GM18499 (cell line): Measurements from ENCODE around the gene CDH13.

ENCODE experiments used
- ATAC-seq: cut with Tn5 transposase; IDR thresholded peaks from one replicate; pipeline ENCODE4 v1.9.1; 2021; ENCODE audit warnings: moderate number of reproducible peaks; ENCODE audit not compliant: insufficient read depth, unreplicated experiment

Gene CDH13

DNA sequence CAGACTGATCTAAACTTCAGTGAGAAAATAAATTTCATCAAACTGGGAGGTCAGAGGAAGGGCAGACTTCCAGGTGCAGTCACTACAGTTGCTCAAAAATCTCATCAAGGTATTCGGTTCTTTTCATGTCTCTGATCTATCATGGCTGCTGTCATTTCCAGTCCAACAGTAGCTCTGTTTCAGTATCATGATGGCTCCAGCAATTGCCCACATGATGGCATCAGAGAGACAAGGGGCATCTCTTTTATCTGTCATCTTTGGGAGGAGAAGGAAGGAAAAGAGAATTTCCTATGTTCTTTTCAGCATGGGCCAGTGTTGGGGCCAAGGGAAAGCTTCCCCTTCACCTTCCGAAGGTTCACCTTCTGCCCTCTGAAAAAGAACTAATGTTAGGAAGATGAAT is 676.1 kb downstream of the CDH13 start:
- no peak for ATAC-seq

DNA sequence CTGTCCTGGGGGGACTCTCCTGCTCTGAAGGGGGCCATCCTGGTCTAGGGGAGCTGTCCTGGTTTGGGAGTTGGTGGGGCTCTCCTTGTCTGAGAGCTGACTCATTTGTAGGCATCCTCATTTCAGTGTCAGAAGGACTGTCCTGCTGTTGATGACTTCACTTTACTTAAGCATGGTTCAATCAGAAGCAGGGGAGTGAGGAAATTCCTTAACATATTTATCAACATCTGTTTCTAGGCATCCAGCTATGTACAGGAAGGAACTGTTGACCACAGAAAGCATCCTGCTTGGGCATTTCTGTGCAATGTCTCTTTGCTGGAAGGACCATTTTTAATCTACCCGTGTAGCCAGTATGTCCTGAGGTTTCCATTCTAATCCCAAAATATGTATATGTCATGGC is 678.3 kb downstream of the CDH13 start:
- ATAC-seq = no peak

- no peak for ATAC-seq
Measured at GRCh38 chr16:83306961-83307593, 680.3 kb downstream of the CDH13 start.

GRCh38 chr16:83307594-83307992 is 680.8 kb downstream of the CDH13 start:
- no peak for ATAC-seq

DNA sequence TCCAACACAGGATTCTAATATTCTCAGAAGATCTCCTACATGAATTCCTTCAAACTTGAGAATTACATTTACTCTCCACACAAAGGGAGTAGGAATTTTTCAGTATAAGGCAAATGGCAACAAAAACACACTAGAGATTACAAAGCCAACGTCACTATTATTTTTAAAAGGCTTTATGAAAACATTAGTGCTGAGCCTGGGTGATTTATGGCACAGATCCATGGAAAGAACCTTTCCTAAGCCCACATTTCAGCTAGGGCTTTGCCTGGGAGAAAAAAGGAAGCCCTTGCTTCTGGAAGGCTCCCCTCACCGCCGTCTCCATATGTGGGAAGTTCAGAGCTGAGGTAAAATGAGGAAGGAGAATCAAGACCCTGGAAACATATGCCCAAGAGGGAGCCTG is 681.6 kb downstream of the CDH13 start:
- ATAC-seq = no peak

GRCh38 chr16:83310816-83311215 is 684.0 kb downstream of the CDH13 start:
- no peak for ATAC-seq

- no peak for ATAC-seq
Measured at GRCh38 chr16:83312015-83312717, 685.4 kb downstream of the CDH13 start.

- no peak for ATAC-seq
Measured at GRCh38 chr16:83312718-83313245, 686.0 kb downstream of the CDH13 start.

DNA sequence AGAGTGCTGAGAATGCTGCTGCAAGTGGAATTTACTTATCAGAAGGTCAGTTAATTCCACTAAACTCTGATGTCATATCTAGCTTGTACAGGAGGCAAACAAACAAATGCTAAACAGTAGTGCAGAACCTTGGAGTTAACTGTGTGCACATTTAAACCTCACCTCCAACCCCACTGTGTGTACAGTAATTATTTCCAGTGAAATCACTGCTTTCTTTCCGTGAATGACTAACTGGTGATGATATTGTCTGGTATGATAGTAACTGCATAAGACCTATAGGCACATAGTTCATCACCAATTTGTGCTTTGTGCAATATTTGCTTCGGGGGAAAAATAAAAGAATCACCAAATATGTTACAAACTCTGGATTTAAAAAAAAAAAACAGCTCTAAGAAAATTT is 688.5 kb downstream of the CDH13 start:
- ATAC-seq = no peak

- no peak for ATAC-seq
Measured at GRCh38 chr16:83316458-83316857, 689.7 kb downstream of the CDH13 start.

DNA sequence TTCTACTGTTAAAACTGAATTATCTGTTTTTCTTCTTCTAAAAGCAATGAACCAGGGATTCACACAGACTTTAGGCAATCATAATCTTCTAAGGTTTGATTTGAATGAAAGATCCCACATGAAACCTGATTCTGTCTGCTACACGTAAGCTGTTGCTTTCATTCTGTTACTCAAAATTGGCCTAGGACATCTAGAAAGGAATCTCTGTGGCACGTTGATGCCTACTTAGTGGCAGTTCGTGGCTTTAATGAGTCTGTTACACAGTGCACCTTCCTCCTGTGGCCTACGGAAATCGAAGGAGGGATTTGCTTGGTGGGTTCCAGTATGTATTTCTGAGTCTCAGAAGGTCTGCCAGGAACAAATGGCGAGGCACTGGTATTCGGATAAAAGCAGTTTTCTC is 691.6 kb downstream of the CDH13 start:
- ATAC-seq = no peak

- ATAC-seq = no peak
Measured at GRCh38 chr16:83328936-83329335, 702.2 kb downstream of the CDH13 start.

- ATAC-seq = no peak
Measured at GRCh38 chr16:83329441-83329840, 702.7 kb downstream of the CDH13 start.

GRCh38 chr16:83330251-83330650 is 703.5 kb downstream of the CDH13 start:
- no peak for ATAC-seq

DNA sequence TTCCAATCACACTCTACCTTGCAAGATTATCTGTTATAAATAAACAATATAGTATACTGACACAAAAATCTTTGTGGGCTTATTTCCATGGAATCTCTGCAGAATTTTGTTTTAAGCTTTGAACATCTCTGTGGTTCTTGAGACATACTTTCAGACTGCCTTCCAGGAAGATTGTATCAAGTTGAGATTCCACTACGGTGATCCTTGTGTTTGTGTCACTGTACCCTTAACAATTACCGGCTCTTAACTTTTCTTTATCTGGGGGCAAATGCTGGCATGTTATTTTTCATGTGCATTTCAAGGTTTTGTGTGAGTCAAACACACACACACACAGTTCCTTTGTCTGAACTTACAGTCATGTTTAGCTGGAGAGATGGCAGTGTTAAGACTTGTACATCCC is 708.3 kb downstream of the CDH13 start:
- no peak for ATAC-seq

DNA sequence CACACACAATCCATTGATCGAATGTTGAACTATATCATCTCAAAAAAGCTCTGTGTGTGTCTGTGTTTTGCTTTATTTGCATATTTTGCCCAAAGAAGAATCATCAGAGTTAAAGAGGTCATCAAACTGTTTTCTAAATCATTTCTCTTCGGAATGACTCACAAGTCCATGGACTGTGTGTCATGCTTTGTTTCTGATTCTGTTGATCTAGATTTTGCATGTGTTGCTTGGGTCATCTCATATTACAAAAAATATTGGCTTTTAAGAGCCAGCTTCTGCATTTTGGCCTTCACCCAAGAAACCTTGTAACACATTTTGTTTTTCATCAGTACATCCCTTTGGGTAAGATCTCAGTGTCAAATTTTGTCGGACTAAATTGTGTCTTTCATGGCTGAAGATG is 709.8 kb downstream of the CDH13 start:
- no peak for ATAC-seq

DNA sequence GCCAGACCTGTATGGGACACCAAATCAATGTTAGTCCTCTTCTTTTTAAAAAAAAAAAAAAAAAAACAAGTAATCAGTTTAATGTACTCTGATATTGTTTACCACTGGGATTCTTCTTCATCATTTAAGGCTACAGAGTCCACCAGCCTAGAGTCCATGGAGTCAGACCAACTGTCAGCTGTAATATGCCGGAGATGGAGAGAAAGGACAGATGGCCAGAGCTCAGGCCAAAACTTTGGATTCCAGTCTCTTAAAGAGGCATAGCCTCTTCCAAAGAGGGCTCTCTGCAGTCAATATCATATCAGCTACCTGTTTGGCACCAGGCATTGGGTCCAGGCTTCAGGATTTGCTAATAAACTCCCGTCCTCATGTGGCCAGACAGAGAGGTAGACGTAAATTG is 711.4 kb downstream of the CDH13 start:
- no peak for ATAC-seq

DNA sequence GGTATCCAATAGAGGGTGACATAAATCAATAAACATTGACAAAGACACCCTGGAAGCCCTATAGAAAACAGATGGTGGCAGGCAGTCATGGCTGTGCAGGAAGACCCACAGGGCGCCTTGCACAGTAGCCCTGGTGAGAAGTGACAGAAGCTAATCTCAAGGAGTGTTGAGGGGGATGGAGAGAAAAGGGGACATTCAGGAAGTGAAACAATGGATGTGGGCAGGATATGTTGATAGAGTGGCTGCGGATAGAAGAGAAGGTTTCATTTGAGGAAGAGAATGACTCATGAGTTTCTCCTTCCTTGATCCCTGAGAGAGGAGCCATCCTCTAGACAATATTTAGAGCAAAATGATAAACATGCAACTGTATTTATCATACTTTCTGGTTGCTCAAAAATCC is 712.2 kb downstream of the CDH13 start:
- ATAC-seq = no peak

DNA sequence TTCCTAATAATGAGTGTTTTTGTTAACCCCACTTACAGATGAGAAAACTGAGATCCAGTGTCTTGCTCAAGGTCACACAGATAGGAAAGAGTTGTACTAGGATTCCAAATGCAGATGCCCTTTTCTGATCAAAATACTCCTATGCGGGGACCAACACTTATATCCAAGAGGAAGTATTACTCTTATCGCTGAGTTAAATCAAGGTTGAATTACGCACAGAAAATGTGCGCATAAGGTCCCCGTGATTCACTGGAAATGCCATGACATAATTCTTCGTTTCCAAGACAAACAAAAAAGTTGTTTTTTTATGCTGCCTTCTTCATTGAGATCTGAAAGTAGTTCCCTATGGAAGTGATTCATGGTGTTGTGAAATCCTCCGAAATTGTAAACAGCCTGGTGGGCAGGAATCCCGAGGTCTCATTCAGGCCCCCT is 717.2 kb downstream of the CDH13 start:
- ATAC-seq = no peak

DNA sequence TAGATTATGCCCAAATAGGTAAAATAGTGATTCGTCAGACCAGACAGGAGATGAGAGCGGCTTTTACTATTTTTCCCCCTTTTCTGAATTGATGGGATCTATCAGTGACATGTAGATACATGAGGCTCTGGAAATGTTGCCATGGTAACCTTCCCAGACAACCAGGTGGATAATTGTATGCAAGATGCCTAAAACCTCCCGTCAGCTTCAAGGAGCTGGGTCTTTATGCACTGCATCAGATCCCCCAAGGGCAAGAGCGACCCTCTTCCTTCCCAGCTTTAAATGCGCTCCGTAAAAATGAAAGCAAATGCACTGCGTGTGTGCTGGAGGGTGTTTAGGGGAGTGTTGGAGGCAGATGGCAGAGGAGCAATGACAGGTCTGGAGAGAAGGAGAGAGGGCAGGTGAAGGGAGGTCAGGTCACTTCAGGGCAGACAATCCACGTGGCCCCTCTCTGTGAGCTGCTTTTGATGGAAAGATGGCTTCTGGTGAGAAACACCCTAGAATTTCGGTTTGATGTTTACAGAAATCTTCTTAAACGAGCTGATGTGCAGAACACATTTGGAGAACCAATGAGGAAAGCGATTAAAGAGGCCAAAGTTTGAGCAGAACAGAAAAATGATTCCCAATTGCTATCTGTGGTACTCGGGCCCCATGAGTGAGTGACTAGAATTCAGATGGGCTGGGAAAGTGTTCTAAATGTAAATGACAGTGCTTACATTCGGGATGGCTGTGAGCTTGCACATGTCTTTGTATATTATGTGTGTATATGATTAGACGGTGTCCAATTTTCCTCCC is 719.3 kb downstream of the CDH13 start:
- ATAC-seq = no peak

- ATAC-seq = no peak
Measured at GRCh38 chr16:83348991-83349390, 722.2 kb downstream of the CDH13 start.
